Loucy (cell line): Measurements from ENCODE around the gene GCFC2.

ENCODE experiments used
- CTCF ChIP-seq: fragments of 200-600 bp; sonication (generic); conservative IDR thresholded peaks from 2 replicates; pipeline ENCODE4 v1.5.1; 2014; ENCODE audit warnings: mild to moderate bottlenecking, antibody characterized with exemption, low read length
- EZH2phosphoT487 ChIP-seq: fragments of 200-600 bp; IDR thresholded peaks from 2 replicates; pipeline ENCODE4 v1.6.1; 2018; ENCODE audit warnings: antibody characterized with exemption, mild to moderate bottlenecking, moderate library complexity, borderline replicate concordance

GRCh38 chr2:75736276-75736675 is 25.6 kb upstream of the GCFC2 start:
- TF ChIP-seq CTCF (no peak), EZH2phosphoT487 (no peak)
